Erythroblast (primary cell): Measurements from ENCODE around the gene PRR12.

Experiments
- GATA1 ChIP-seq: IDR thresholded peaks from 2 replicates; pipeline ENCODE4 v1.6.1; 2011; ENCODE audit warnings: low read depth, mild to moderate bottlenecking, control low read depth, low read length, moderate library complexity
- POLR2A ChIP-seq: IDR thresholded peaks from 2 replicates; pipeline ENCODE4 v1.6.1; 2011; ENCODE audit warnings: mild to moderate bottlenecking, low read length

- no peak for TF ChIP-seq POLR2A
- TF ChIP-seq GATA1: no peak
Measured at GRCh38 chr19:49558591-49558990, 32.4 kb upstream of the PRR12 start.
